Esophagus muscularis mucosa (tissue), 3 donors: ENCODE measurements around the gene TENM4.

Experiments
- POLR2A ChIP-seq: fragments of 450-650 bp; IDR thresholded peaks from one replicate; pipeline ENCODE4 v1.6.1; 2017; ENCODE audit warnings: antibody characterized with exemption, moderate library complexity, mild to moderate bottlenecking, low read depth
- POLR2AphosphoS5 ChIP-seq, 2 donors: sonication (generic); formaldehyde crosslinking; IDR thresholded peaks; one replicate each; pipeline ENCODE4 v1.6.1; 2017; ENCODE audit warnings: antibody characterized with exemption in 2 of 2
- TF ChIP-seq, protein P1 (sequence below), 3 experiments: fragments of 200-600 bp in 2 of 3; fragments of 450-650 bp in 1 of 3; sonication (generic) in 2 of 3; IDR thresholded peaks; one replicate each; pipeline ENCODE4 v1.5.1; 2017 to 2019; ENCODE audit warnings: antibody characterized with exemption in 3 of 3, mild to moderate bottlenecking in 2 of 3, moderate library complexity in 1 of 3

DNA sequence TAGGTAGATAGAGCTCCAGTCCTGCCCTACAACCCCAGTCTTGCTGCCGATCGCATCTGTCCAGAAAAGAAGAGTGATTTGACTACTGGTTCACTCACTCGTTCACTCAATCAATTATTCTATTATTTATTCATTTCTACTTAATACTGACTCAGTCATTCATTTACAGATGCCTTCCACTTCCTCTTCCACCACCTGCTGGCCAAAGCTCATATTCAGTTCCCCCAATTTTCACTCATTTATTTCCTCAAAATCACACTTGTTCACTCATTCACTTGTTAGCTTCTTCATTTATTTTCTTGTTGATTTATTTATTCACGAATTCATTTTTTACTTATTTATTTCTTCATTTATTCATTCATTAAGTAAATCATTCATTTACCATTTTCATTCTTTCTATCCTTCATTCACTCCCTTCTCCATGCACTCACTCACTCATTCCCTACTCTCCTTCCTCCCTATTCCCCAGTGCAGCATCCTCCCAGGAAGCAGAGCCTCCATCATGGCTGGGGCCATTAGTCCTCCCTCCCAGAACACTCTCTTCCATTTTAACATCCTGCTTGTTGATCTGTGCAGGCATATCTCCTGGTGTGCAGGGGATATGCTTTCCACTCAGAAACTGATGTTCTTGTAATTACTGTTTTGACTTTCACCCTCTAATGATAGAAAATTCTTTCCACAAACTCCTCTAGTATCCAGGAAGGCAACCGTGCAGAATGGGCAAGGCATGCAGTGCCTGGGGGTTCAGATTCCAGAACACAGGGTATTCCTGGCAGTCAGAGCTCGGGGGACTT is 281.0 kb downstream of the TENM4 start:
- no peak for TF ChIP-seq POLR2A
- TF ChIP-seq, protein P1, sequence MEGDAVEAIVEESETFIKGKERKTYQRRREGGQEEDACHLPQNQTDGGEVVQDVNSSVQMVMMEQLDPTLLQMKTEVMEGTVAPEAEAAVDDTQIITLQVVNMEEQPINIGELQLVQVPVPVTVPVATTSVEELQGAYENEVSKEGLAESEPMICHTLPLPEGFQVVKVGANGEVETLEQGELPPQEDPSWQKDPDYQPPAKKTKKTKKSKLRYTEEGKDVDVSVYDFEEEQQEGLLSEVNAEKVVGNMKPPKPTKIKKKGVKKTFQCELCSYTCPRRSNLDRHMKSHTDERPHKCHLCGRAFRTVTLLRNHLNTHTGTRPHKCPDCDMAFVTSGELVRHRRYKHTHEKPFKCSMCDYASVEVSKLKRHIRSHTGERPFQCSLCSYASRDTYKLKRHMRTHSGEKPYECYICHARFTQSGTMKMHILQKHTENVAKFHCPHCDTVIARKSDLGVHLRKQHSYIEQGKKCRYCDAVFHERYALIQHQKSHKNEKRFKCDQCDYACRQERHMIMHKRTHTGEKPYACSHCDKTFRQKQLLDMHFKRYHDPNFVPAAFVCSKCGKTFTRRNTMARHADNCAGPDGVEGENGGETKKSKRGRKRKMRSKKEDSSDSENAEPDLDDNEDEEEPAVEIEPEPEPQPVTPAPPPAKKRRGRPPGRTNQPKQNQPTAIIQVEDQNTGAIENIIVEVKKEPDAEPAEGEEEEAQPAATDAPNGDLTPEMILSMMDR (IDR thresholded peaks at IDR 0.05) = no peak
- no peak for TF ChIP-seq POLR2AphosphoS5 (IDR thresholded peaks at IDR 0.05)
